NCI-H2081 (cell line): Measurements from ENCODE around the gene KCNH8.

Source experiments
- DNase-seq, 2 experiments: peaks; one replicate each; lab custom pipeline; 2025; lab: John Stamatoyannopoulos, UW

KCNH8 gene

GRCh38 chr3:19364148-19364547 lies 215.8 kb downstream of the KCNH8 start:
- no peak for DNase-seq

- no peak for DNase-seq
These were observed 217.2 kb downstream of the KCNH8 start for GRCh38 chr3:19365471-19365870.

- DNase-seq, result no peak
These were observed 236.6 kb downstream of the KCNH8 start for GRCh38 chr3:19384868-19385267.

GRCh38 chr3:19392150-19392549 lies 243.8 kb downstream of the KCNH8 start:
- no peak for DNase-seq

GRCh38 chr3:19394946-19395345 lies 246.6 kb downstream of the KCNH8 start:
- DNase-seq, result no peak

GRCh38 chr3:19396726-19397125 lies 248.4 kb downstream of the KCNH8 start:
- DNase-seq, result no peak

GRCh38 chr3:19399356-19399755 lies 251.0 kb downstream of the KCNH8 start:
- DNase-seq, result no peak

- no peak for DNase-seq
These were observed 251.5 kb downstream of the KCNH8 start for GRCh38 chr3:19399836-19400235.

- DNase-seq, result no peak
These were observed 271.8 kb downstream of the KCNH8 start for GRCh38 chr3:19420159-19420558.

GRCh38 chr3:19425825-19426224 lies 277.5 kb downstream of the KCNH8 start:
- DNase-seq, result no peak

GRCh38 chr3:19427422-19428149 lies 279.3 kb downstream of the KCNH8 start:
- no peak for DNase-seq

GRCh38 chr3:19428729-19429128 lies 280.4 kb downstream of the KCNH8 start:
- no peak for DNase-seq

GRCh38 chr3:19432669-19433068 lies 284.4 kb downstream of the KCNH8 start:
- DNase-seq, result no peak

- DNase-seq, result no peak
These were observed 288.4 kb downstream of the KCNH8 start for GRCh38 chr3:19436746-19437145.

- no peak for DNase-seq
These were observed 291.6 kb downstream of the KCNH8 start for GRCh38 chr3:19439944-19440343.

GRCh38 chr3:19446138-19446537 lies 297.8 kb downstream of the KCNH8 start:
- DNase-seq, result no peak

GRCh38 chr3:19446687-19447086 lies 298.4 kb downstream of the KCNH8 start:
- no peak for DNase-seq

GRCh38 chr3:19455546-19455945 lies 307.2 kb downstream of the KCNH8 start:
- DNase-seq, result no peak

- no peak for DNase-seq
These were observed 308.4 kb downstream of the KCNH8 start for GRCh38 chr3:19456738-19457137.

GRCh38 chr3:19457449-19457848 lies 309.1 kb downstream of the KCNH8 start:
- no peak for DNase-seq

- DNase-seq, result no peak
These were observed 319.5 kb downstream of the KCNH8 start for GRCh38 chr3:19467761-19468160.

- DNase-seq, result no peak
These were observed 322.8 kb downstream of the KCNH8 start for GRCh38 chr3:19471138-19471537.

- DNase-seq, result peak; percentile 4 to 31
These were observed 325.8 kb downstream of the KCNH8 start for GRCh38 chr3:19473971-19474580.

- DNase-seq, result no peak
These were observed 328.0 kb downstream of the KCNH8 start for GRCh38 chr3:19476281-19476680.
